ENCODE results near the gene TSACC.

DNA sequence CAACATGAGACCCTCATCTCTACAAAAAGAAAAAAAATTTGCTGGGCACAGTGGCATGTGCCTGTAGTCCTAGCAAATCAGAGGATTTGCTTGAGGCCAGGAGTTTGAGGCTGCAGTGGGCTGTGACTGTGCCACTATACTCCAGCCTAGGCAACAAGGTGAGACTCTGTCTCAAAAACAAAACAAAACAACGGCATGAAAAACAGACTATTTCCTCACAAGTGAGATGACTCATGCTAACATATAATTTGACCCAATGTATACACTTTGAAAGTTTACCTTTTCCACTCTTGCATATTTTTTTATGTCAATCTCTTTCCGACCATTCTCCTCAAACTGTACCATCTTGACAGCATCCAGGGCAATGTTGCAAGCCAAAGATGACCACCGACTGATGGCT lies 17.8 kb upstream of the TSACC start:
- TF ChIP-seq CBX2 (IDR thresholded peaks at IDR 0.05; ENCODE audit: insufficient read depth, low read length, poor library complexity, severe bottlenecking) (no peak), ZFP1 (CRISPR knock-in tag; IDR thresholded peaks at IDR 0.05) (no peak), EZH2 (IDR thresholded peaks at IDR 0.05; ENCODE audit: borderline replicate concordance, low read depth, low read length) (no peak), TOE1 (IDR thresholded peaks at IDR 0.05; ENCODE audit: borderline replicate concordance) (no peak), TOE1 (CRISPR knock-in tag; IDR thresholded peaks at IDR 0.05; ENCODE audit: borderline replicate concordance, low read depth) (no peak), MEF2D (tag; conservative IDR thresholded peaks at IDR 0.05; ENCODE audit: low read depth) (no peak)
- TF ChIP-seq, protein P1, sequence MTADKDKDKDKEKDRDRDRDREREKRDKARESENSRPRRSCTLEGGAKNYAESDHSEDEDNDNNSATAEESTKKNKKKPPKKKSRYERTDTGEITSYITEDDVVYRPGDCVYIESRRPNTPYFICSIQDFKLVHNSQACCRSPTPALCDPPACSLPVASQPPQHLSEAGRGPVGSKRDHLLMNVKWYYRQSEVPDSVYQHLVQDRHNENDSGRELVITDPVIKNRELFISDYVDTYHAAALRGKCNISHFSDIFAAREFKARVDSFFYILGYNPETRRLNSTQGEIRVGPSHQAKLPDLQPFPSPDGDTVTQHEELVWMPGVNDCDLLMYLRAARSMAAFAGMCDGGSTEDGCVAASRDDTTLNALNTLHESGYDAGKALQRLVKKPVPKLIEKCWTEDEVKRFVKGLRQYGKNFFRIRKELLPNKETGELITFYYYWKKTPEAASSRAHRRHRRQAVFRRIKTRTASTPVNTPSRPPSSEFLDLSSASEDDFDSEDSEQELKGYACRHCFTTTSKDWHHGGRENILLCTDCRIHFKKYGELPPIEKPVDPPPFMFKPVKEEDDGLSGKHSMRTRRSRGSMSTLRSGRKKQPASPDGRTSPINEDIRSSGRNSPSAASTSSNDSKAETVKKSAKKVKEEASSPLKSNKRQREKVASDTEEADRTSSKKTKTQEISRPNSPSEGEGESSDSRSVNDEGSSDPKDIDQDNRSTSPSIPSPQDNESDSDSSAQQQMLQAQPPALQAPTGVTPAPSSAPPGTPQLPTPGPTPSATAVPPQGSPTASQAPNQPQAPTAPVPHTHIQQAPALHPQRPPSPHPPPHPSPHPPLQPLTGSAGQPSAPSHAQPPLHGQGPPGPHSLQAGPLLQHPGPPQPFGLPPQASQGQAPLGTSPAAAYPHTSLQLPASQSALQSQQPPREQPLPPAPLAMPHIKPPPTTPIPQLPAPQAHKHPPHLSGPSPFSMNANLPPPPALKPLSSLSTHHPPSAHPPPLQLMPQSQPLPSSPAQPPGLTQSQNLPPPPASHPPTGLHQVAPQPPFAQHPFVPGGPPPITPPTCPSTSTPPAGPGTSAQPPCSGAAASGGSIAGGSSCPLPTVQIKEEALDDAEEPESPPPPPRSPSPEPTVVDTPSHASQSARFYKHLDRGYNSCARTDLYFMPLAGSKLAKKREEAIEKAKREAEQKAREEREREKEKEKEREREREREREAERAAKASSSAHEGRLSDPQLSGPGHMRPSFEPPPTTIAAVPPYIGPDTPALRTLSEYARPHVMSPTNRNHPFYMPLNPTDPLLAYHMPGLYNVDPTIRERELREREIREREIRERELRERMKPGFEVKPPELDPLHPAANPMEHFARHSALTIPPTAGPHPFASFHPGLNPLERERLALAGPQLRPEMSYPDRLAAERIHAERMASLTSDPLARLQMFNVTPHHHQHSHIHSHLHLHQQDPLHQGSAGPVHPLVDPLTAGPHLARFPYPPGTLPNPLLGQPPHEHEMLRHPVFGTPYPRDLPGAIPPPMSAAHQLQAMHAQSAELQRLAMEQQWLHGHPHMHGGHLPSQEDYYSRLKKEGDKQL (CRISPR knock-in tag; IDR thresholded peaks at IDR 0.05; ENCODE audit: borderline replicate concordance), result no peak

All from K562 (cell line).